HL-60 (cell line): ENCODE data around the gene JPH4.
A peak's percentile ranks its signal among the peaks of the same experiment; 100 is the strongest.

Experiments
- GABPA ChIP-seq: IDR thresholded peaks from 2 replicates; pipeline ENCODE4 v1.6.1; 2012; ENCODE audit warnings: low read depth
- POLR2AphosphoS5 ChIP-seq: IDR thresholded peaks from 2 replicates; pipeline ENCODE4 v1.6.1; 2012; ENCODE audit warnings: low read depth
- TF ChIP-seq, protein P1 (sequence below): IDR thresholded peaks from one replicate; pipeline ENCODE4 v1.5.1; 2011; ENCODE audit warnings: low read length, control low read depth, inconsistent platforms; ENCODE audit not compliant: insufficient read depth
- TF ChIP-seq, protein P2 (sequence below): IDR thresholded peaks from 2 replicates; pipeline ENCODE4 v1.6.1; 2012; ENCODE audit warnings: low read depth; ENCODE audit not compliant: insufficient replicate concordance

DNA sequence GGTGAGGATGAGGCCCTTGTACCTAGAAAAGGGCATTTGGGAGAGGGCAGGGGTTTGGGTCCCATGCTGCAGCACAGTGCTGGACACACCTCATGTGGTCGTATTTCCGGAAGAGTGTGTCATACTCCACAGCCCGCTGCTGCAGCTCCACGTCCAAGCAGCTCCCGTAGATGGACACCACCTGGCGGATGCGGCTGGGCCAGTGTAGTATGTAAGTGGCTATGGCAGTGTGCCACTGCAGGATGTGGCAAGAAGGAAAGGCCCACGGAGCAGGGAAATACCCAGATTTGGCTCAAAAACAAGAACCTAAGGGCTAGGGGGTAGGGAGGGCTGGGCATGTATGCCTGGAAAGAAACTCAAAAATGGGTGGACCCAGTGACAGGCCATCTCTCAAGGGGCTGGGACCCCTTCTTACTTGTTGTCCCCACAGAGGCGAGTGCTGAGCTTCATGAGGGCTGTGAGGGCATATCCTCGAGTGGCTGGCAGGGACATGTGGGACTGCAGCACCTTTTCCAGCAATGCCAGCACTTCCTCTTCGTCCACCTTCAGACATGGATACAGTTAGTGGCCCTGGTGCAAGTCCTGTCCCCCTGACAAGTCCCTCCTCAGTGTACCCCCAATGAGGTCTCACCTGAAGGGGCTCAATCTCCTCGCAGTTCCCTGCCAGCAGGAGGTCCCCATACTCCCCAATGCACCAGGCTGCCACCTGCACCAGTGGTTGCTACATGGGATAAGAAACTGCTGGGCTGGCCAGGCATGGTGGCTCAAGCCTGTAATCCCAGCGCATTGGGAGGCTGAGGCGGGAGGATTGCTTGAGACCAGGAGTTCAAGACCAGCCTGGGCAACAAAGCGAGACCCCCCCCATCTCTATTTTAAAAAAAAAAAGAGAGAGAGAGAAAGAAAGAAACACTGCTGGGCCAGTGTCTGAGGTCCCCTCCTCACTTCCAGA lies 16.4 kb downstream of the JPH4 start:
- peak; percentile 2; the same call in 1 of the 2 replicates for TF ChIP-seq POLR2AphosphoS5
- no peak for TF ChIP-seq GABPA
- TF ChIP-seq, protein P1, sequence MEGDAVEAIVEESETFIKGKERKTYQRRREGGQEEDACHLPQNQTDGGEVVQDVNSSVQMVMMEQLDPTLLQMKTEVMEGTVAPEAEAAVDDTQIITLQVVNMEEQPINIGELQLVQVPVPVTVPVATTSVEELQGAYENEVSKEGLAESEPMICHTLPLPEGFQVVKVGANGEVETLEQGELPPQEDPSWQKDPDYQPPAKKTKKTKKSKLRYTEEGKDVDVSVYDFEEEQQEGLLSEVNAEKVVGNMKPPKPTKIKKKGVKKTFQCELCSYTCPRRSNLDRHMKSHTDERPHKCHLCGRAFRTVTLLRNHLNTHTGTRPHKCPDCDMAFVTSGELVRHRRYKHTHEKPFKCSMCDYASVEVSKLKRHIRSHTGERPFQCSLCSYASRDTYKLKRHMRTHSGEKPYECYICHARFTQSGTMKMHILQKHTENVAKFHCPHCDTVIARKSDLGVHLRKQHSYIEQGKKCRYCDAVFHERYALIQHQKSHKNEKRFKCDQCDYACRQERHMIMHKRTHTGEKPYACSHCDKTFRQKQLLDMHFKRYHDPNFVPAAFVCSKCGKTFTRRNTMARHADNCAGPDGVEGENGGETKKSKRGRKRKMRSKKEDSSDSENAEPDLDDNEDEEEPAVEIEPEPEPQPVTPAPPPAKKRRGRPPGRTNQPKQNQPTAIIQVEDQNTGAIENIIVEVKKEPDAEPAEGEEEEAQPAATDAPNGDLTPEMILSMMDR = no peak
- TF ChIP-seq, protein P2, sequence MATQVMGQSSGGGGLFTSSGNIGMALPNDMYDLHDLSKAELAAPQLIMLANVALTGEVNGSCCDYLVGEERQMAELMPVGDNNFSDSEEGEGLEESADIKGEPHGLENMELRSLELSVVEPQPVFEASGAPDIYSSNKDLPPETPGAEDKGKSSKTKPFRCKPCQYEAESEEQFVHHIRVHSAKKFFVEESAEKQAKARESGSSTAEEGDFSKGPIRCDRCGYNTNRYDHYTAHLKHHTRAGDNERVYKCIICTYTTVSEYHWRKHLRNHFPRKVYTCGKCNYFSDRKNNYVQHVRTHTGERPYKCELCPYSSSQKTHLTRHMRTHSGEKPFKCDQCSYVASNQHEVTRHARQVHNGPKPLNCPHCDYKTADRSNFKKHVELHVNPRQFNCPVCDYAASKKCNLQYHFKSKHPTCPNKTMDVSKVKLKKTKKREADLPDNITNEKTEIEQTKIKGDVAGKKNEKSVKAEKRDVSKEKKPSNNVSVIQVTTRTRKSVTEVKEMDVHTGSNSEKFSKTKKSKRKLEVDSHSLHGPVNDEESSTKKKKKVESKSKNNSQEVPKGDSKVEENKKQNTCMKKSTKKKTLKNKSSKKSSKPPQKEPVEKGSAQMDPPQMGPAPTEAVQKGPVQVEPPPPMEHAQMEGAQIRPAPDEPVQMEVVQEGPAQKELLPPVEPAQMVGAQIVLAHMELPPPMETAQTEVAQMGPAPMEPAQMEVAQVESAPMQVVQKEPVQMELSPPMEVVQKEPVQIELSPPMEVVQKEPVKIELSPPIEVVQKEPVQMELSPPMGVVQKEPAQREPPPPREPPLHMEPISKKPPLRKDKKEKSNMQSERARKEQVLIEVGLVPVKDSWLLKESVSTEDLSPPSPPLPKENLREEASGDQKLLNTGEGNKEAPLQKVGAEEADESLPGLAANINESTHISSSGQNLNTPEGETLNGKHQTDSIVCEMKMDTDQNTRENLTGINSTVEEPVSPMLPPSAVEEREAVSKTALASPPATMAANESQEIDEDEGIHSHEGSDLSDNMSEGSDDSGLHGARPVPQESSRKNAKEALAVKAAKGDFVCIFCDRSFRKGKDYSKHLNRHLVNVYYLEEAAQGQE = no peak
